WTC11 (cell line): ENCODE measurements around the gene SLC9A9. TPM values are rescaled to one million over a fixed set of nuclear protein-coding genes. Genes with fewer than 3 reads are reported as not detected.

Source experiments
- AR ChIP-seq: fragments of 250-450 bp; sonication (Bioruptor Pico); IDR thresholded peaks from 2 replicates; pipeline ENCODE4 v1.9.0; 2021; ENCODE audit warnings: mild to moderate bottlenecking
- CREB1 ChIP-seq: sonication (generic); formaldehyde crosslinking; IDR thresholded peaks from 2 replicates; pipeline ENCODE4 v1.8.0; 2023; ENCODE audit warnings: mild to moderate bottlenecking, missing genetic modification reagents
- FOXJ3 ChIP-seq: sonication (generic); formaldehyde crosslinking; IDR thresholded peaks from 2 replicates; pipeline ENCODE4 v1.9.0; 2021; ENCODE audit warnings: missing genetic modification reagents, mild to moderate bottlenecking, borderline replicate concordance
- IRF1 ChIP-seq: sonication (generic); formaldehyde crosslinking; IDR thresholded peaks from 2 replicates; pipeline ENCODE4 v1.8.0; 2023; ENCODE audit warnings: missing genetic modification reagents
- OVOL2 ChIP-seq: fragments of 250-450 bp; sonication (Bioruptor Pico); IDR thresholded peaks from 2 replicates; pipeline ENCODE4 v1.9.0; 2021; ENCODE audit warnings: mild to moderate bottlenecking, borderline replicate concordance
- TEAD4 ChIP-seq: sonication (generic); formaldehyde crosslinking; IDR thresholded peaks from 2 replicates; pipeline ENCODE4 v1.8.0; 2022; ENCODE audit warnings: mild to moderate bottlenecking, missing genetic modification reagents
- USF2 ChIP-seq: sonication (generic); formaldehyde crosslinking; IDR thresholded peaks from 2 replicates; pipeline ENCODE4 v1.8.1; 2023; ENCODE audit warnings: mild to moderate bottlenecking, missing genetic modification reagents, moderate library complexity
- ZNF232 ChIP-seq: sonication (generic); formaldehyde crosslinking; IDR thresholded peaks from 2 replicates; pipeline ENCODE4 v1.8.0; 2022; ENCODE audit warnings: mild to moderate bottlenecking, missing genetic modification reagents
- ZNF263 ChIP-seq: sonication (generic); formaldehyde crosslinking; IDR thresholded peaks from 2 replicates; pipeline ENCODE4 v1.8.1; 2022; ENCODE audit warnings: low read depth, mild to moderate bottlenecking, moderate library complexity, missing genetic modification reagents
- ZNF532 ChIP-seq: fragments of 250-450 bp; sonication (Bioruptor Pico); IDR thresholded peaks from 2 replicates; pipeline ENCODE4 v1.9.0; 2021; ENCODE audit warnings: mild to moderate bottlenecking, borderline replicate concordance
- ZNF671 ChIP-seq: fragments of 250-450 bp; sonication (Bioruptor Pico); IDR thresholded peaks from 2 replicates; pipeline ENCODE4 v1.8.0; 2021; ENCODE audit warnings: mild to moderate bottlenecking
- total RNA-seq: library from RNA; stranded (reverse); gene quantifications from 3 replicates; pipeline ENCODE4 v1.2.3, GENCODE V29; 2021
- TF ChIP-seq, protein P1 (sequence below): sonication (generic); formaldehyde crosslinking; IDR thresholded peaks from 2 replicates; pipeline ENCODE4 v1.8.0; 2022; ENCODE audit warnings: mild to moderate bottlenecking, missing genetic modification reagents
- TF ChIP-seq, protein P2 (sequence below): sonication (generic); formaldehyde crosslinking; IDR thresholded peaks from 2 replicates; pipeline ENCODE4 v1.8.0; 2023; ENCODE audit warnings: missing genetic modification reagents, mild to moderate bottlenecking, borderline replicate concordance

Gene SLC9A9
- total RNA-seq, 1 experiment from 2014 or later = 1.2 TPM

DNA sequence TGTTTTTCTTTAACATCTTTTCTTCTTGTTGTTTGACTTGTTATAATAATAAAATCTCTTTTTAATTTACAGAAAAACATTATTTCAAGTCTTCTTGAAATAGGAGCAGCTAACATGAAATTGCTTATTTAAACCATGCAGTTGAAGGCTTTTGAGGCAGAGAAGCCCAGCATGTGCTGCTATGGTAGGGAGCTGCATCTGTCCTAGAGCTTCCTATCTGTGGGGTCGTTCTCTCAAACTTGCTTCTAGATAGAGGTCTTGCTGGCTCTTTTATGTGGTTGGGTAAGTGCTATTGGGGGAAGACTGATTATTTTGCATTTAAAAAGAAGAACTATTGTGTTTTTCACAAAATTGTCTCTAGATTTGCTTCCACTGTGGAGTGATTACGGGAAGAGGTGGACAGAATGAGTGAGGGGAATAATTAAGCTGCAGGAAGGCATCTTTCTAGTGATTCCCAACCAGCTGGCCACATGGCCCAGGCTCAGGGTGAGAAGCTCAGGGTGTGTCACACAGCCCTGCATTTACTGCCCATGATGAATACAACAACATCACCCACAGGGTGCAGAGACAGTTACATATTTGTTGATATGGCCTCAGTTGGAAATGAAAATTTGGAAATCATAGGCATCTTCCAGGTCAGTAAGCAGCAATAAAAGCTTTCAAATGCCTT, 630.0 kb downstream of the SLC9A9 start (continued):
- TF ChIP-seq ZNF532 (no peak), FOXJ3 (CRISPR knock-in tag) (no peak), USF2 (CRISPR knock-in tag) (no peak), ZNF263 (CRISPR knock-in tag) (no peak), IRF1 (CRISPR knock-in tag) (no peak), ZNF232 (CRISPR knock-in tag) (no peak), TEAD4 (CRISPR knock-in tag) (no peak), OVOL2 (CRISPR knock-in tag) (no peak), CREB1 (CRISPR knock-in tag) (no peak), ZNF671 (CRISPR knock-in tag) (no peak), AR (CRISPR knock-in tag) (no peak)
- TF ChIP-seq, protein P1, sequence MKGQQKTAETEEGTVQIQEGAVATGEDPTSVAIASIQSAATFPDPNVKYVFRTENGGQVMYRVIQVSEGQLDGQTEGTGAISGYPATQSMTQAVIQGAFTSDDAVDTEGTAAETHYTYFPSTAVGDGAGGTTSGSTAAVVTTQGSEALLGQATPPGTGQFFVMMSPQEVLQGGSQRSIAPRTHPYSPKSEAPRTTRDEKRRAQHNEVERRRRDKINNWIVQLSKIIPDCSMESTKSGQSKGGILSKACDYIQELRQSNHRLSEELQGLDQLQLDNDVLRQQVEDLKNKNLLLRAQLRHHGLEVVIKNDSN (CRISPR knock-in tag) = no peak
- TF ChIP-seq, protein P2, sequence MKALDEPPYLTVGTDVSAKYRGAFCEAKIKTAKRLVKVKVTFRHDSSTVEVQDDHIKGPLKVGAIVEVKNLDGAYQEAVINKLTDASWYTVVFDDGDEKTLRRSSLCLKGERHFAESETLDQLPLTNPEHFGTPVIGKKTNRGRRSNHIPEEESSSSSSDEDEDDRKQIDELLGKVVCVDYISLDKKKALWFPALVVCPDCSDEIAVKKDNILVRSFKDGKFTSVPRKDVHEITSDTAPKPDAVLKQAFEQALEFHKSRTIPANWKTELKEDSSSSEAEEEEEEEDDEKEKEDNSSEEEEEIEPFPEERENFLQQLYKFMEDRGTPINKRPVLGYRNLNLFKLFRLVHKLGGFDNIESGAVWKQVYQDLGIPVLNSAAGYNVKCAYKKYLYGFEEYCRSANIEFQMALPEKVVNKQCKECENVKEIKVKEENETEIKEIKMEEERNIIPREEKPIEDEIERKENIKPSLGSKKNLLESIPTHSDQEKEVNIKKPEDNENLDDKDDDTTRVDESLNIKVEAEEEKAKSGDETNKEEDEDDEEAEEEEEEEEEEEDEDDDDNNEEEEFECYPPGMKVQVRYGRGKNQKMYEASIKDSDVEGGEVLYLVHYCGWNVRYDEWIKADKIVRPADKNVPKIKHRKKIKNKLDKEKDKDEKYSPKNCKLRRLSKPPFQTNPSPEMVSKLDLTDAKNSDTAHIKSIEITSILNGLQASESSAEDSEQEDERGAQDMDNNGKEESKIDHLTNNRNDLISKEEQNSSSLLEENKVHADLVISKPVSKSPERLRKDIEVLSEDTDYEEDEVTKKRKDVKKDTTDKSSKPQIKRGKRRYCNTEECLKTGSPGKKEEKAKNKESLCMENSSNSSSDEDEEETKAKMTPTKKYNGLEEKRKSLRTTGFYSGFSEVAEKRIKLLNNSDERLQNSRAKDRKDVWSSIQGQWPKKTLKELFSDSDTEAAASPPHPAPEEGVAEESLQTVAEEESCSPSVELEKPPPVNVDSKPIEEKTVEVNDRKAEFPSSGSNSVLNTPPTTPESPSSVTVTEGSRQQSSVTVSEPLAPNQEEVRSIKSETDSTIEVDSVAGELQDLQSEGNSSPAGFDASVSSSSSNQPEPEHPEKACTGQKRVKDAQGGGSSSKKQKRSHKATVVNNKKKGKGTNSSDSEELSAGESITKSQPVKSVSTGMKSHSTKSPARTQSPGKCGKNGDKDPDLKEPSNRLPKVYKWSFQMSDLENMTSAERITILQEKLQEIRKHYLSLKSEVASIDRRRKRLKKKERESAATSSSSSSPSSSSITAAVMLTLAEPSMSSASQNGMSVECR (CRISPR knock-in tag) = no peak
